Loucy (cell line): ENCODE results near the gene ZSWIM6.

ENCODE experiments used
- CTCF ChIP-seq: fragments of 200-600 bp; sonication (generic); conservative IDR thresholded peaks from 2 replicates; pipeline ENCODE4 v1.5.1; 2014; ENCODE audit warnings: mild to moderate bottlenecking, antibody characterized with exemption, low read length
- EZH2phosphoT487 ChIP-seq: fragments of 200-600 bp; IDR thresholded peaks from 2 replicates; pipeline ENCODE4 v1.6.1; 2018; ENCODE audit warnings: antibody characterized with exemption, mild to moderate bottlenecking, moderate library complexity, borderline replicate concordance

- TF ChIP-seq CTCF (no peak), EZH2phosphoT487 (no peak)
Observed at GRCh38 chr5:61465066-61465465, 133.0 kb downstream of the ZSWIM6 start.
